Measurements from ENCODE around the gene YPEL4. TPM values are rescaled to one million over a fixed set of nuclear protein-coding genes. Genes with fewer than 3 reads are reported as not detected.

Gene YPEL4
- total RNA-seq, 3 donors from 2014 or later (not counting 1 experiment from before 2014, with no cell fraction given): 1.2 to 1.3 (median 1.2) TPM

- intact Hi-C loops (cut with micrococcal nuclease): no loop called here
- H3K27ac Mint-ChIP-seq: peak overlapping the region; percentile 52 to 60
These were observed 30.8 kb upstream of the YPEL4 start for GRCh38 chr11:57680552-57680874.

GRCh38 chr11:57679396-57679795 is 29.7 kb upstream of the YPEL4 start:
- Mint-ChIP-seq H3K4me3 (no peak overlapping the region), H3K4me1 (peaks cover 50 to 59% of the 10 kb centered on the region in 2 donors), H3K9me3 (no peaks in the 10 kb centered on the region), H3K36me3 (peaks cover 15% of the 10 kb centered on the region), H3K27ac (no peak overlapping the region), H3K27me3 (ENCODE audit: low read depth in 2 of 2) (no peaks in the 10 kb centered on the region)
- TF ChIP-seq, protein P1, sequence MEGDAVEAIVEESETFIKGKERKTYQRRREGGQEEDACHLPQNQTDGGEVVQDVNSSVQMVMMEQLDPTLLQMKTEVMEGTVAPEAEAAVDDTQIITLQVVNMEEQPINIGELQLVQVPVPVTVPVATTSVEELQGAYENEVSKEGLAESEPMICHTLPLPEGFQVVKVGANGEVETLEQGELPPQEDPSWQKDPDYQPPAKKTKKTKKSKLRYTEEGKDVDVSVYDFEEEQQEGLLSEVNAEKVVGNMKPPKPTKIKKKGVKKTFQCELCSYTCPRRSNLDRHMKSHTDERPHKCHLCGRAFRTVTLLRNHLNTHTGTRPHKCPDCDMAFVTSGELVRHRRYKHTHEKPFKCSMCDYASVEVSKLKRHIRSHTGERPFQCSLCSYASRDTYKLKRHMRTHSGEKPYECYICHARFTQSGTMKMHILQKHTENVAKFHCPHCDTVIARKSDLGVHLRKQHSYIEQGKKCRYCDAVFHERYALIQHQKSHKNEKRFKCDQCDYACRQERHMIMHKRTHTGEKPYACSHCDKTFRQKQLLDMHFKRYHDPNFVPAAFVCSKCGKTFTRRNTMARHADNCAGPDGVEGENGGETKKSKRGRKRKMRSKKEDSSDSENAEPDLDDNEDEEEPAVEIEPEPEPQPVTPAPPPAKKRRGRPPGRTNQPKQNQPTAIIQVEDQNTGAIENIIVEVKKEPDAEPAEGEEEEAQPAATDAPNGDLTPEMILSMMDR (IDR thresholded peaks at IDR 0.05): no peak
- 97% methylated on average over 4 of the region's 4 CpGs for WGBS (ENCODE audit: insufficient coverage)
- no peak overlapping the region for H3K4me3 ChIP-seq (ENCODE audit: low read length)
- DNase-seq (no peak), ATAC-seq (no peak)
- H3K36me3 ChIP-seq (ENCODE audit: control insufficient read depth, insufficient read depth, low read length): peaks cover 65% of the 10 kb centered on the region
- no peaks in the 10 kb centered on the region for H3K27me3 ChIP-seq (ENCODE audit: control insufficient read depth, insufficient read depth, low read length)
- H3K4me1 ChIP-seq (ENCODE audit: control insufficient read depth, insufficient read depth, low read length): peaks cover 4% of the 10 kb centered on the region
- H3K27ac ChIP-seq (ENCODE audit: low read length): no peak overlapping the region
- no peaks in the 10 kb centered on the region for H3K9me3 ChIP-seq (ENCODE audit: control insufficient read depth, insufficient read depth, low read length)
- intact Hi-C loops (cut with micrococcal nuclease): no loop called here

More at GRCh38 chr11:57680552-57680874, 30.8 kb upstream of the YPEL4 start:
- no peak overlapping the region for H3K4me3 Mint-ChIP-seq
- Histone ChIP-seq H3K27ac (ENCODE audit: low read length) (no peak overlapping the region), H3K4me1 (ENCODE audit: control insufficient read depth, insufficient read depth, low read length) (peaks cover 4% of the 10 kb centered on the region), H3K27me3 (ENCODE audit: control insufficient read depth, insufficient read depth, low read length) (no peaks in the 10 kb centered on the region), H3K4me3 (ENCODE audit: low read length) (no peak overlapping the region), H3K36me3 (ENCODE audit: control insufficient read depth, insufficient read depth, low read length) (peaks cover 63% of the 10 kb centered on the region), H3K9me3 (ENCODE audit: control insufficient read depth, insufficient read depth, low read length) (no peaks in the 10 kb centered on the region)
- H3K36me3 Mint-ChIP-seq: peaks cover 15% of the 10 kb centered on the region
- peaks cover 40 to 54% of the 10 kb centered on the region in 2 donors for H3K4me1 Mint-ChIP-seq
- DNase-seq (no peak), ATAC-seq (no peak)
- TF ChIP-seq, protein P1 (IDR thresholded peaks at IDR 0.05): no peak
- H3K9me3 Mint-ChIP-seq: no peaks in the 10 kb centered on the region
- no peaks in the 10 kb centered on the region for H3K27me3 Mint-ChIP-seq (ENCODE audit: low read depth in 2 of 2)
- 100% methylated on average over 1 of the region's 2 CpGs for WGBS (ENCODE audit: insufficient coverage)

GRCh38 chr11:57675176-57675941 is 25.6 kb upstream of the YPEL4 start:
- Mint-ChIP-seq H3K36me3 (peaks cover 8% of the 10 kb centered on the region), H3K4me3 (no peak overlapping the region)
- no peak overlapping the region for H3K27ac ChIP-seq (ENCODE audit: low read length)

More at GRCh38 chr11:57675176-57675941, 25.6 kb upstream of the YPEL4 start:
- ATAC-seq (no peak), DNase-seq (no peak)
- intact Hi-C loops (cut with micrococcal nuclease): no loop called here
- H3K9me3 Mint-ChIP-seq: no peaks in the 10 kb centered on the region
- H3K4me1 ChIP-seq (ENCODE audit: control insufficient read depth, insufficient read depth, low read length): peaks cover 4% of the 10 kb centered on the region
- H3K27ac Mint-ChIP-seq: peak overlapping the region; percentile 26 to 67
- H3K4me3 ChIP-seq (ENCODE audit: low read length): no peak overlapping the region
- H3K27me3 Mint-ChIP-seq (ENCODE audit: low read depth in 2 of 2): no peaks in the 10 kb centered on the region
- TF ChIP-seq, protein P1 (IDR thresholded peaks at IDR 0.05): no peak
- H3K36me3 ChIP-seq (ENCODE audit: control insufficient read depth, insufficient read depth, low read length): peaks cover 58% of the 10 kb centered on the region
- H3K9me3 ChIP-seq (ENCODE audit: control insufficient read depth, insufficient read depth, low read length): no peaks in the 10 kb centered on the region
- WGBS (ENCODE audit: insufficient coverage): 80% methylated on average over 3 of the region's 3 CpGs
- H3K4me1 Mint-ChIP-seq: peaks cover 52 to 55% of the 10 kb centered on the region in 2 donors
- H3K27me3 ChIP-seq (ENCODE audit: control insufficient read depth, insufficient read depth, low read length): no peaks in the 10 kb centered on the region

Data from natural killer cell (primary cell).